Choroid plexus epithelial cell (primary cell): ENCODE measurements around the gene UNG.

Experiments
- DNase-seq: peaks from one replicate; pipeline ENCODE4 v3.0.0-alpha.2; 2010; ENCODE audit warnings: low read depth
- H3K4me3 ChIP-seq: 2 replicates; pipeline ENCODE4 v1.5.1; 2011; ENCODE audit warnings: low read depth, mild to moderate bottlenecking, control low read depth, low read length, moderate library complexity
- CTCF ChIP-seq: conservative IDR thresholded peaks from 2 replicates; pipeline ENCODE4 v1.5.1; 2011; ENCODE audit warnings: low read depth, mild to moderate bottlenecking, control low read depth, inconsistent platforms, low read length, moderate library complexity

UNG gene

DNA sequence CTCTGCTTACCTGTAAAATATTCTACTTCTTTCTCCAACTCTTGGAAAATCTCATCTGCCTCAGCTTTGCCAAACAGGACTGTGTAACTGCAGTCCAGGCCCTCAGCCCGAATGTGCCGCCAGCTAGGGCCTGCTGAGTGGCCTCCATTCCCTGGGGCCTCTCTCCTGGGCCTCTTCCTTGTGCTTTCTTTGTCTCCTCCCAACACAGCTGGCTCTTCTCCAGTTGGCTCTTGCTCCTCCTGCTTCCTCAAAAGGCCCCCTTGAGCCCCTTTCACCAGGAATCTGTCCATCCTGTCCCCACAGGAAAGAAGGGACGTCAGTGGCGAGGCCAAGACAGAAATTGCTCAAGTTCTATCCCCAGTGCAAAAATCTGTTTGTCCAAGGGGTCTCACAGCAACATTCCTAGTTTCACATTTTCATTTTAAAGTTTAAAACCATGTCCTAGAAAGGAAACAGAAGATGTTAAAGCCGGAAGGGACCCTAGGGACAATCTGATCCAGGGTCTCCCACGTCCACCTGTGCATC lies 4.8 kb upstream of the UNG start:
- peak overlapping the region; percentile 66 for H3K4me3 ChIP-seq
- TF ChIP-seq CTCF, result no peak
- no peak for DNase-seq

GRCh38 chr12:109093022-109093918 lies 4.1 kb upstream of the UNG start, which contains the start of gene ALKBH2:
Gene ALKBH2 (minus strand): TSS chr12:109093472. CDS start chr12:109092786, 686 bp downstream.
- DNase-seq, result peak; percentile 91
- peak; percentile 98 for TF ChIP-seq CTCF
- peak within 1 kb of the TSS; percentile 66 for H3K4me3 ChIP-seq

DNA sequence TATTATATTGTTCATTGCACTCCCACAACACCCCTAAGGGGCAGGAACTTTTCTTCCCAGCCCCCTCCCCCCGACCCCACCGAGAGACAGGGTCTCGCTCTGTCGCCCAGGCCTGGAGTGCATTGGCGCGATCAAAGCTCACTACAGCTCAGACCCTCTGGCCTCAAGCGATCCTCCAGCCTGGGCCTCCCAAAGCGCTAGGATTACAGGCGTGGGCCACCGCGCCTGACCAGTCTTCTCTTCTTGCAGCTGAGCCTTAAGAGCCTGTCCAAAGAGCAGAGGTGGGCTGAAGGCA lies 310 bp upstream of the UNG start:
- DNase-seq, result no peak
- peak overlapping the region; percentile 68 for H3K4me3 ChIP-seq

GRCh38 chr12:109098183-109098604 lies 797 bp downstream of the UNG start:
- TF ChIP-seq CTCF, result no peak
- H3K4me3 ChIP-seq, result peak overlapping the region; percentile 84
- peak; percentile 70 for DNase-seq

More for the DNA sequence above, 310 bp upstream of the UNG start:
- no peak for TF ChIP-seq CTCF

- TF ChIP-seq CTCF, result no peak
- H3K4me3 ChIP-seq, result peak overlapping the region; percentile 84
- DNase-seq, result peak; percentile 23
Observed at GRCh38 chr12:109098651-109099050, 1.3 kb downstream of the UNG start.

DNA sequence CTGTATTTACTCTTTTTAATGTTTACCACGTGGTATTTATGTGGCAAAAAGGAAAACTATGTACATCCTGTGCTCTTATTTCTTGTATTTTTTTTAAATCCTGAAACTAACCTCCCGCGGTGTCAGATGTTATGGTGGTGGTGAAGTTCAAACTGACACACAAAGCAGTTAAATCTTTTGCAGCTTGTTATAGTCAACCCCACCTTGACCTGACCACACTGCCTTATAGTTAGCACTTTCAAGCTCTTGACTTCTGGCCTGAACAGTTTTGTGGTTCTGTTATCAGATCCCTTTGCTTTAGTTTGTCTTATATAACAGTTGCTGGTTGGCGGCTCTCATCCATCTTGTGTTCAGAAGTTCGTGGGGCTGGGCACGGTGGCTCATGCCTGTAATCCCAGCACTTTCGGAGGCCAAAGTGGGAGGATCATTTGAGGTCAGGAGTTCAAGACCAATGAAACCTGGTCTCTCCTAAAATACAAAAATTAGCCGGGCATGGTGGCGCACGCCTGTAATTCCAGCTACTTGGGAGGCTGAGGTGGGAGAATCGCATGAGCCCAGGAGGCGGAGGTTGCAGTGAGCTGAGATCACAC lies 2.1 kb downstream of the UNG start:
- TF ChIP-seq CTCF, result no peak
- peak; percentile 61 for DNase-seq
- H3K4me3 ChIP-seq, result peak overlapping the region; percentile 84

DNA sequence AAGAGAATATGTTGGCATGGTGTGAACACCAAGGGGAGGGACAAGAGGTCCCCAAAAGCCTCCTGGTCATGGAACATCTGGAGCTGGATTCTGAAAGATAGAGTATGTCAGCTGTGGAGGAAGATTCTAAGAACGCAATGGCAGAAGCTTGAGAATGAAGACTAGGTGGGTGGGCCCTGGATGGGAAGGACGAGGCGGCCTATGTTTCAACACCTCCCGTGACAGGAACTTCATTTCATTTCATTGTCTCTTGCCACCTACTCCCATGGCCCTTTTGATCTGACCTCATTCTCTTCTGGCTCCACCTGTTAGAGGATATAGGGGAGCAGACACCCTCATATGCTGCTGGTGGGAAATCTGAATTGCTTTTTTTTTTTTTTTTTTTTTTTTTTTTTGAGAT lies 3.3 kb downstream of the UNG start:
- no peak for DNase-seq
- TF ChIP-seq CTCF, result no peak
- H3K4me3 ChIP-seq, result no peak overlapping the region
